OCI-LY1 (cell line): ENCODE measurements around the gene KCNMA1.

Source experiments
- CTCF ChIP-seq: fragments of 200-600 bp; sonication (generic), shearing (Covaris generic); IDR thresholded peaks from 2 replicates; pipeline ENCODE4 v1.5.1; 2017; ENCODE audit warnings: mild to moderate bottlenecking, antibody characterized with exemption, low read length, moderate library complexity, mixed read lengths
- EZH2 ChIP-seq: fragments of 200-600 bp; sonication (generic), shearing (Covaris generic); IDR thresholded peaks from 2 replicates; pipeline ENCODE4 v1.8.0; 2017; ENCODE audit warnings: borderline replicate concordance, mixed run types, mild to moderate bottlenecking, antibody characterized with exemption, low read length, moderate library complexity, mixed read lengths

- TF ChIP-seq CTCF = no peak
- no peak for TF ChIP-seq EZH2
Observed at GRCh38 chr10:77127243-77127642, 510.4 kb downstream of the KCNMA1 start.
